Non-pigmented ciliary epithelial cell (primary cell): Measurements from ENCODE around the gene ABCA8.
"Not testable (repeated sequence)": the region's sequence is repeated elsewhere in the genome, so short reads cannot be mapped to it uniquely, and the experiment has no call there.

Experiments used
- DNase-seq: peaks from one replicate; pipeline ENCODE4 v3.0.0-alpha.2; 2010; ENCODE audit warnings: low read depth

The ABCA8 gene, protein sequence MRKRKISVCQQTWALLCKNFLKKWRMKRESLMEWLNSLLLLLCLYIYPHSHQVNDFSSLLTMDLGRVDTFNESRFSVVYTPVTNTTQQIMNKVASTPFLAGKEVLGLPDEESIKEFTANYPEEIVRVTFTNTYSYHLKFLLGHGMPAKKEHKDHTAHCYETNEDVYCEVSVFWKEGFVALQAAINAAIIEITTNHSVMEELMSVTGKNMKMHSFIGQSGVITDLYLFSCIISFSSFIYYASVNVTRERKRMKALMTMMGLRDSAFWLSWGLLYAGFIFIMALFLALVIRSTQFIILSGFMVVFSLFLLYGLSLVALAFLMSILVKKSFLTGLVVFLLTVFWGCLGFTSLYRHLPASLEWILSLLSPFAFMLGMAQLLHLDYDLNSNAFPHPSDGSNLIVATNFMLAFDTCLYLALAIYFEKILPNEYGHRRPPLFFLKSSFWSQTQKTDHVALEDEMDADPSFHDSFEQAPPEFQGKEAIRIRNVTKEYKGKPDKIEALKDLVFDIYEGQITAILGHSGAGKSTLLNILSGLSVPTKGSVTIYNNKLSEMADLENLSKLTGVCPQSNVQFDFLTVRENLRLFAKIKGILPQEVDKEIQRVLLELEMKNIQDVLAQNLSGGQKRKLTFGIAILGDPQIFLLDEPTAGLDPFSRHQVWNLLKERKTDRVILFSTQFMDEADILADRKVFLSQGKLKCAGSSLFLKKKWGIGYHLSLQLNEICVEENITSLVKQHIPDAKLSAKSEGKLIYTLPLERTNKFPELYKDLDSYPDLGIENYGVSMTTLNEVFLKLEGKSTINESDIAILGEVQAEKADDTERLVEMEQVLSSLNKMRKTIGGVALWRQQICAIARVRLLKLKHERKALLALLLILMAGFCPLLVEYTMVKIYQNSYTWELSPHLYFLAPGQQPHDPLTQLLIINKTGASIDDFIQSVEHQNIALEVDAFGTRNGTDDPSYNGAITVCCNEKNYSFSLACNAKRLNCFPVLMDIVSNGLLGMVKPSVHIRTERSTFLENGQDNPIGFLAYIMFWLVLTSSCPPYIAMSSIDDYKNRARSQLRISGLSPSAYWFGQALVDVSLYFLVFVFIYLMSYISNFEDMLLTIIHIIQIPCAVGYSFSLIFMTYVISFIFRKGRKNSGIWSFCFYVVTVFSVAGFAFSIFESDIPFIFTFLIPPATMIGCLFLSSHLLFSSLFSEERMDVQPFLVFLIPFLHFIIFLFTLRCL (N-terminal part only)

GRCh38 chr17:68955181-68955841 lies at the start of gene ABCA8:
ABCA8 (minus strand) TSS chr17:68955392; CDS start chr17:68942034, 13,358 bp downstream.
- DNase-seq, result peak; percentile 20

GRCh38 chr17:69004759-69005158 lies 49.6 kb upstream of the ABCA8 start:
- not testable (repeated sequence) for DNase-seq

DNA sequence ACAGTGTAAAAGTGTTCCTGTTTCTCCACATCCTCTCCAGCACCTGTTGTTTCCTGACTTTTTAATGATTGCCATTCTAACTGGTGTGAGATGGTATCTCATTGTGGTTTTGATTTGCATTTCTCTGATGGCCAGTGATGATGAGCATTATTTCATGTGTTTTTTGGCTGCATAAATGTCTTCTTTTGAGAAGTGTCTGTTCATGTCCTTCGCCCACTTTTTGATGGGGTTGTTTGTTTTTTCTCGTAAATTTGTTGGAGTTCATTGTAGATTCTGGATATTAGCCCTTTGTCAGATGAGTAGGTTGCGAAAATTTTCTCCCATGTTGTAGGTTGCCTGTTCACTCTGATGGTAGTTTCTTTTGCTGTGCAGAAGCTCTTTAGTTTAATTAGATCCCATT lies 44.6 kb upstream of the ABCA8 start:
- DNase-seq, result not testable (repeated sequence)

DNA sequence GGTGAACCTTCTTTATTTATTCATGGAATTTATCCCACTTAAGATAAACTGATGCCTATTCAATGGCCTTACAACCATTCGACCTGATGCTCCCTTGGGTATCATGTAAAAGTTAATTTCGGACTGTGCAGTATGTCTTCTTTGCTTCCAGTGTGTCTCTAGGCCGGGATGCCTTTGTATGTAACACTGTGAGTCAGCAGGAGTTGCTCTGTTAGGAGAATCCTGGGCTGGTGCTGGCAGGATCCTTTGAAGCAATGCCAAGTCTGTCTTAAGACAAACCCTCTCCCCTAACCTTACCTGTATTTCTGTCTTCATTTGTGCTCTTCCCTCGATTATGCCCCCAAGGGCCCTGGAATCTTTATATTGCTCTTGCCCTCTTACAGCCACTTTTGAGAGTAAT lies 37.9 kb upstream of the ABCA8 start:
- DNase-seq, result no peak

DNA sequence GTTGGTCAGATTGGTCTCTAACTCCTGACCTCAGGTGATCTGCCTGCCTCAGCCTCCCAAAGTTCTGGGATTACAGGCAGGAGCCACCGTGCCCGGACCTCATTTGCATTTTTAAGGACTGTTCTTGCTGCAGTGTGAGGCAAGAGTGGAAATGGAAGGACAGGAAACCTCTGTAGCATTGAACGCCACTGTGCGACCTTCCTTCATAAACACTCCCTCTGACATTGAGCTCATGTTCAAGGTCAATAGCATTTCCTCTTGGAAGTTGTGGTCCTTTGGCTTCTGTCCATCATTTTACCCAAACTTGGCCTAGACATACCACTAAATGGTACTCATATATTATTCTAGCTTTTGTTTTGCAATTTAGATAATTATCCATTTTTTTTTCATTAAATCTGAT lies 32.8 kb upstream of the ABCA8 start:
- no peak for DNase-seq

DNA sequence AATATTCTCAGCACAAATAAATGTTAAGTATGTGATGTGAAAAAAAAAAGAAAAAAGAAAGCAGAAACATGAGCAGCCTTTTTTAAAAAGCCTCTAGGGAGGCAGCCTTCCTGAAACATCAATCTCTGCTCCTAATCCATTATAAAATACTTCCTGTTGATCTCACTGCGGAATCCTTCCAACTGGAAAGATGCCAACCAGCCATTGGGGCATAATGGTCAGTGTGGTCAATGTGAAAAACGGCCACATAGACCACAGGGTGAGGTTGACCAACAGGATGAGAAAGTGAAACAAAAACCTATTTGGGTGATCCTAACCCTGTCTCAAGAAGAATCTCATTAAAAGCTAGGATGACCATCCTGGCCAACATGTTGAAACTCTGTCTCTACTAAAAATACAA lies 26.1 kb upstream of the ABCA8 start:
- DNase-seq, result no peak

- peak; percentile 4 for DNase-seq
Measured at GRCh38 chr17:68973098-68973846, 18.1 kb upstream of the ABCA8 start.

DNA sequence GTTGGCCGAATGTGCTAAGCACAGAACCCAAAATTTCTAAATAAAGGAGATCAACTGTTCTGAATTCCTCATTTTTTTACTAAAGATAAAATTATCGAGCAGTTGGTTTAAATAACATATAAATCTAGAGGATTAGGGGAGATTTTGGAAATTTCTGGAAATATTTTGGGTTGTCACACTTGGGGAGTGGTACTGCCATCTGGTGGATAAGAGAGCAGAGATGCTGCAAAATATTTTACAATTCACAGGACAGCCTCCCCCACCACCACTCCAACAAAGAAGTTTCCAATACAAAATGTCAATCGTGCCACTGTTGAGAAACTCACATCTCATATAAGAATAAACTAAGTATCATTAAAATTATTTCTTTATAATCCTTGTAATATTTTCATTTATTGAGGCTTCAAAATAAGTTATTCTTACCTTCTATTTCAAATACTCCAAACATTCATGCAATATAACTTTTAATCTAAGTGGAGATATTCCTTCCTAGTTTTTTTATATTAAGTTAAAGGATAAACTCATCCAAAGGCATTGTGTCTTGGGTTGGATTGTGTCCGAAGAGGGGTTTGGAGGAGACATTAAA lies 17.0 kb upstream of the ABCA8 start:
- peak; percentile 5 for DNase-seq

DNA sequence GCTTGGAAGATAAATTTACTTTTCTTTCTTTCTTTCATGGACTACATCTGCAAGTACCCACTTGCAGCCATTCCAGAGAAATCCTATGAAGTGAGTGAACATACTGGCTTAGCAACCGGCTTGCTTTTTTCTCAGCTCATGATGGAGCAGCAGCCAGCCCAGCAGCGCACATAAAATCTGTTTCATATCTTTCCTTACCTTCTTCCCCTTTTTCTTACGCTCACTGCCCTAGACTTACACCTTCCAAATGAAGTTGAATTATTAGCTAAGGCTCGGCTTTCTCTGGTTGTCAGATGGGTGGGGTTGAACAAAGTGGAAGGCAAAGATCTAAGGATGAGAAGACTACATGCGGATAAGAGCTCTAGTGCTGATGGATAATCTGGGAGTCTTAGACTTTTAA lies 13.9 kb upstream of the ABCA8 start:
- DNase-seq, result no peak

GRCh38 chr17:68963958-68964357 lies 8.8 kb upstream of the ABCA8 start:
- DNase-seq, result no peak

GRCh38 chr17:68961214-68961882 lies 6.2 kb upstream of the ABCA8 start:
- no peak for DNase-seq

GRCh38 chr17:68959117-68959516 lies 3.9 kb upstream of the ABCA8 start:
- DNase-seq, result not testable (repeated sequence)

DNA sequence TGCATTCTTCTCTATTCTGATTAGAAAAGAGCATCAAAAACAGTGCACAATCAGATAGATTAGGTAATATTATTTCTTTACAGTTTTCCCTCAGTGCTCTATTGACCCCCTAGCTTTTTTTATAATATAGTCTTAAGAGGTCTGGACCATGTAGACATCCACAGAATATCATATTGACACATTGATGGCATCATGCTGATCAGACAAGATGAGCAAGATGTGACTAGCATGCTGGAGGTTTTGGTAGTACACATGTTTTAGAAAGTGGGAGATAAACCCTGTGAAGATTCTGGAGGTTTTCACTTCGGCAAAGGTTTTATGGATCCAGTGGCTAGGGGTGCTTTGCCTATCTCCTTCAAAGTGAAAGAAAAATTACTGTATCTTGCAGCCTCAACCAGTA lies 2.8 kb upstream of the ABCA8 start:
- no peak for DNase-seq

- peak; percentile 1 for DNase-seq
Measured at GRCh38 chr17:68954146-68954896, 871 bp downstream of the ABCA8 start.

- no peak for DNase-seq
Measured at GRCh38 chr17:68953340-68953997, 1.7 kb downstream of the ABCA8 start.

DNA sequence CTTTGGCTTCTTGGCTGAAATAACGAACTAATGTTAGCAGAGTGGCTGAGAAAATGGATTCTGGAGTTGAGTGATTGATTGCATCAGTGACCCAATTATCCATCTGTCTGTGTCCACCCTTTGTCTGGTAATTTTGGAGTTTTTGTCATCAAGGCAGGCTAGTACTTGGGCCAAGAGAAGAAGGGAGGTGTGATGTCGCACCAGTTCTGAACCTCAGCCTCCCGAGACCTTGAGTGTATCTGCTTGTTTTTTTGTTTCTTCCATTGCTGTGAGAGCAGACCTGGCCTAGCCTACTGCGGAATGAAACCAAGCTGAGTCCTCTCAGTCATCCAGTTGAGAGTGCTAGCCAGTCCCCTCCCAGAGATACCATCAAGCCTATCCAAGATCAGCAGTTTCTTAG lies 4.5 kb downstream of the ABCA8 start:
- DNase-seq, result no peak

DNA sequence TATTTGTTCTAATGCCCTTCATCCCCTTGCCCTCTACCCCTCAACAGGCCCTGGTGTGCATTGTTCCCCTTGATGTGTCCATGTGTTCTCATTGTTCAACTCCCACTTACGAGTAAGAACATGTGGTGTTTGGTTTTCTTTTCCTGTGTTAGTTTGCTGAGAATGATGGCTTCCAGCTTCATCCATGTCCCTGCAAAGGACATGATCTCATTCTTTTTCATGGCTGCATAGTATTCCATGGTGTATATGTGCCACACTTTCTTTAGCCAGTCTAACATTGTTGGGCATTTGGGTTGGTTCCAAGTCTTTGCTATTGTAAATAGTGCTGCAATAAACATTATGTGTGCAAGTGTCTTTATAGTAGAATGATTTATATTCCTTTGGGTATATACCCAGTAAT lies 7.3 kb downstream of the ABCA8 start:
- not testable (repeated sequence) for DNase-seq

DNA sequence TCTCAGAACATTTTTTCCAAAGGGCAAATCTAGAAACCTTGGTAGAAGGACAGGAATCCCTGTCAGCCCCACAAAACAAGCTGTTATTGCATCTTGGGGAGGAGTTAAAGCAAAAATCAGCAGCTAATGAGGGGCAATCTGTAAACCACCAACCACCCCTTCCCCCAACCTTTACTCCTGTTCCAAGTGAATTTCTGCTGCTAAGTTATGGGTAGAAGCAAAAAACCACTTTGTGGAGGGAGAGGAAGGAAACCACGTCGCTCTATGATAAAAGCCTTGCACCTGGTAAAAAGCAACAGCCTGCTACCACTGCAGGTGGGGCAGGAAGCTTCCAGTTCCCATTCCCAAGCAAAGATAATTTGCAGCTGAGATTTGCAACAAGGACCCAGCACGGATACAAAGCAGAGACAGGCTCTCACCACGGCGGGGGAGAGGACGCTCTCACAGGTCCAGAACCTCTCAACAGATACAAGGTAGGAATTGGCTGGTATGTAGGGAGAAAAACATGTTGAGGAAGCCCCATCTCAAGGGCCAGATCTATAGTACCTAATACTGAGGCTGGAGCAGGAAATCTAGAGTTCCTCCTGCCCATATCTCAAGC lies 10.7 kb downstream of the ABCA8 start:
- DNase-seq, result no peak
